GM12875 (cell line): ENCODE data around the gene SLC26A1.

Source experiments
- H3K4me3 ChIP-seq: one replicate; pipeline ENCODE4 v1.5.1; 2011; ENCODE audit warnings: low read depth, low read length, control low read depth
- CTCF ChIP-seq: IDR thresholded peaks from 2 replicates; pipeline ENCODE4 v1.5.1; 2011; ENCODE audit warnings: low read depth, mild to moderate bottlenecking, control low read depth, inconsistent platforms, low read length, moderate library complexity, borderline replicate concordance; ENCODE audit not compliant: insufficient read depth

The SLC26A1 gene

GRCh38 chr4:1017706-1018105 lies 24.5 kb upstream of the SLC26A1 start:
- H3K4me3 ChIP-seq = no peak overlapping the region
- no peak for TF ChIP-seq CTCF

- no peak overlapping the region for H3K4me3 ChIP-seq
- no peak for TF ChIP-seq CTCF
Measured at GRCh38 chr4:1017211-1017610, 24.0 kb upstream of the SLC26A1 start.

- H3K4me3 ChIP-seq = no peak overlapping the region
- no peak for TF ChIP-seq CTCF
Measured at GRCh38 chr4:1015746-1016145, 22.5 kb upstream of the SLC26A1 start.

- TF ChIP-seq CTCF = peak; percentile 18; the same call in 1 of the 2 replicates
- H3K4me3 ChIP-seq = no peak overlapping the region
Measured at GRCh38 chr4:1015179-1015578, 22.0 kb upstream of the SLC26A1 start.

- no peak for TF ChIP-seq CTCF
- H3K4me3 ChIP-seq = no peak overlapping the region
Measured at GRCh38 chr4:1014291-1015167, 21.3 kb upstream of the SLC26A1 start.

GRCh38 chr4:1013225-1014073 lies 20.2 kb upstream of the SLC26A1 start:
- no peak overlapping the region for H3K4me3 ChIP-seq
- TF ChIP-seq CTCF = no peak
